ENCODE results near the gene CAPSL.

DNA sequence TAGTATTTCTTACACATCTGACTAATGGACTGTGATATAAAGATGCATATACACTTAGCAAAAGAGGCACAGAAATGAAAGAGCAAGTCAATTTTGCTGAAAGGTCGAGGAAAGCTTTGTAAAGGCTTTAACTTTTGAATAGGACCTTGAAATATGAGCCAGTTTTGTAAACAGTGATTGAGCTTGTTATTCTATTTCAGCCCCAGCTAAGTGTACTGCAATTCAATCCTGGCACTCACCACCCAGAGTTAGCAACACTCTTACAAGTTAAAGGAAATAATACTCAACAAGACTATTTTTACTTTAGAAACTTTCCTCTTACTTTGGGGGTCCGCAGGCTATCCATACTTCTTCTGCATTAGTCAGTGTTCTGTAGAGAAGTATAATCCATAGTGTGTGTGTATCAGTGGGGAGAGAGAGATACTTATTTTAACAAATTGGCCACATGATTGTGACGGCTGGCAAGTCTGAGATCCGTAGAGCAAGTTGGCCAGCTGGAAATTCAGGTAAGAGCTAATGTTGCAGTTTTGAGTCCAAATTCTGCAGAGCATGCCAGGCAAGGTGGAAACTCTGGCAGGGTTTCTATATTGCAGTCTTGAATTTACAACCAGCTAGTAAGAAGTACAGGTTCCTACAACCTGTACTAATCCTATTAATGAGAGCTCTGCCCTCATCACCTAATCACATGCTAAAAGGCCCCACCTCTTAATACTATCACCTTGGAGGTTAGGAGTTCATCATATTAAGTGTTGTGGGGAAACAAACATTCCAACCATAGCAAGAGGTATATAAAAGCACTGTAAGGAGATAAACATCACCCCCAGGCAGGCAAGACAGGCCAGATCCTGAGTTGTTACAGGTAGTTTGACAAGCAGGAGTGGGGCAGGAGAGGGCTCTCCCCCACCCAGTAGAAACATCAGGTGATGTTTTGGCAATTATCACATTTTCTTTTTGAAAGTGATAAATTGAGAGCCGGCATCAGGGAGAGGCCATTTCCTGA, 48.1 kb downstream of the CAPSL start:
- TF ChIP-seq EZH2 (IDR thresholded peaks at IDR 0.05; ENCODE audit: borderline replicate concordance, low read depth, low read length) (no peak), SREBF2 (CRISPR knock-in tag; IDR thresholded peaks at IDR 0.05) (no peak)
- TF ChIP-seq, protein P1, sequence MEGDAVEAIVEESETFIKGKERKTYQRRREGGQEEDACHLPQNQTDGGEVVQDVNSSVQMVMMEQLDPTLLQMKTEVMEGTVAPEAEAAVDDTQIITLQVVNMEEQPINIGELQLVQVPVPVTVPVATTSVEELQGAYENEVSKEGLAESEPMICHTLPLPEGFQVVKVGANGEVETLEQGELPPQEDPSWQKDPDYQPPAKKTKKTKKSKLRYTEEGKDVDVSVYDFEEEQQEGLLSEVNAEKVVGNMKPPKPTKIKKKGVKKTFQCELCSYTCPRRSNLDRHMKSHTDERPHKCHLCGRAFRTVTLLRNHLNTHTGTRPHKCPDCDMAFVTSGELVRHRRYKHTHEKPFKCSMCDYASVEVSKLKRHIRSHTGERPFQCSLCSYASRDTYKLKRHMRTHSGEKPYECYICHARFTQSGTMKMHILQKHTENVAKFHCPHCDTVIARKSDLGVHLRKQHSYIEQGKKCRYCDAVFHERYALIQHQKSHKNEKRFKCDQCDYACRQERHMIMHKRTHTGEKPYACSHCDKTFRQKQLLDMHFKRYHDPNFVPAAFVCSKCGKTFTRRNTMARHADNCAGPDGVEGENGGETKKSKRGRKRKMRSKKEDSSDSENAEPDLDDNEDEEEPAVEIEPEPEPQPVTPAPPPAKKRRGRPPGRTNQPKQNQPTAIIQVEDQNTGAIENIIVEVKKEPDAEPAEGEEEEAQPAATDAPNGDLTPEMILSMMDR (IDR thresholded peaks at IDR 0.05 in 2 of 3, conservative IDR thresholded peaks at IDR 0.05 in 1 of 3; ENCODE audit: insufficient read depth in 2 of 3, low read depth in 1 of 3, low read length in 3 of 3): no peak
